HepG2 (cell line): ENCODE measurements around the gene MT4. TPM values are rescaled to one million over a fixed set of nuclear protein-coding genes. Genes with fewer than 3 reads are reported as not detected.

ENCODE experiments used
- ARNT ChIP-seq: fragments of 450-650 bp; IDR thresholded peaks from 2 replicates; pipeline ENCODE4 v1.6.1; 2017
- HHEX ChIP-seq: IDR thresholded peaks from 2 replicates; pipeline ENCODE4 v1.6.1; 2016; ENCODE audit warnings: control low read depth
- NFYC ChIP-seq: IDR thresholded peaks from 2 replicates; pipeline ENCODE4 v1.6.1; 2016; ENCODE audit warnings: missing genetic modification reagents, missing compliant biosample characterization
- PHF5A ChIP-seq: IDR thresholded peaks from one replicate; pipeline ENCODE4 v1.6.1; 2018; ENCODE audit warnings: low read depth, missing genetic modification reagents; ENCODE audit not compliant: unreplicated experiment
- RBAK ChIP-seq: sonication (generic); formaldehyde crosslinking; IDR thresholded peaks from 2 replicates; pipeline ENCODE4 v1.5.1; 2020; ENCODE audit warnings: mild to moderate bottlenecking, missing genetic modification reagents
- STAT5B ChIP-seq: sonication (generic); formaldehyde crosslinking; IDR thresholded peaks from 2 replicates; pipeline ENCODE4 v1.4.0; 2020; ENCODE audit warnings: missing genetic modification reagents
- TBX3 ChIP-seq: fragments of 450-650 bp; IDR thresholded peaks from 2 replicates; pipeline ENCODE4 v1.6.1; 2017; ENCODE audit warnings: antibody characterized with exemption, mild to moderate bottlenecking, inconsistent platforms, borderline replicate concordance
- U2AF1 ChIP-seq: fragments of 200-400 bp; formaldehyde crosslinking; optimal IDR thresholded peaks from 2 replicates; pipeline ENCODE3; 2017; ENCODE audit warnings: mild to moderate bottlenecking, low read depth, low read length
- ZNF12 ChIP-seq: sonication (generic); formaldehyde crosslinking; IDR thresholded peaks from 2 replicates; pipeline ENCODE4 v1.5.0; 2020; ENCODE audit warnings: missing genetic modification reagents
- ZNF225 ChIP-seq: sonication (generic); formaldehyde crosslinking; IDR thresholded peaks from 2 replicates; pipeline ENCODE4 v1.4.0; 2020; ENCODE audit warnings: mild to moderate bottlenecking, missing genetic modification reagents
- ZNF317 ChIP-seq: sonication (generic); formaldehyde crosslinking; IDR thresholded peaks from 2 replicates; pipeline ENCODE4 v1.5.0; 2020; ENCODE audit warnings: mild to moderate bottlenecking, missing genetic modification reagents
- ZNF335 ChIP-seq: sonication (generic); formaldehyde crosslinking; IDR thresholded peaks from 2 replicates; pipeline ENCODE4 v1.4.0; 2020; ENCODE audit warnings: missing genetic modification reagents
- ZNF431 ChIP-seq: sonication (generic); formaldehyde crosslinking; IDR thresholded peaks from 2 replicates; pipeline ENCODE4 v1.9.0; 2022; ENCODE audit warnings: missing genetic modification reagents, low read depth, mild to moderate bottlenecking, borderline replicate concordance
- ZNF446 ChIP-seq: sonication (generic); formaldehyde crosslinking; IDR thresholded peaks from 2 replicates; pipeline ENCODE4 v1.5.0; 2020; ENCODE audit warnings: mild to moderate bottlenecking, missing genetic modification reagents
- ZNF773 ChIP-seq: sonication (generic); formaldehyde crosslinking; IDR thresholded peaks from 2 replicates; pipeline ENCODE4 v1.4.0; 2020; ENCODE audit warnings: missing genetic modification reagents, borderline replicate concordance
- polyA plus RNA-seq, 8 experiments: library from polyadenylated mRNA; depleted of rRNA in 3 of 8; stranded (reverse) in 7 of 8; unstranded in 1 of 8; fragments of >200 nt; fragmentation: Illumina TruSeq in 4 of 8; extraction: Trizol in 4 of 8; gene quantifications; 2 replicates each; pipeline versions ENCODE4 v1.2.1 to v1.2.3, GENCODE V29; 2011 to 2016; ENCODE audit warnings: low read depth in 4 of 8, missing spikeins in 1 of 8, mixed read lengths in 1 of 8; ENCODE audit not compliant: insufficient read depth in 1 of 8
- total RNA-seq, 5 experiments: library from RNA; depleted of rRNA; stranded (reverse); fragments of >200 nt; fragmentation: Illumina TruSeq; extraction: Trizol; gene quantifications; 2 replicates each; pipeline ENCODE4 v1.2.3, GENCODE V29; 2016; ENCODE audit warnings: low read depth in 1 of 5
- TF ChIP-seq, protein P1 (sequence below): sonication (generic); formaldehyde crosslinking; IDR thresholded peaks from 2 replicates; pipeline ENCODE4 v1.4.0; 2020; ENCODE audit warnings: missing genetic modification reagents
- TF ChIP-seq, protein P2 (sequence below): sonication (generic); formaldehyde crosslinking; IDR thresholded peaks from 2 replicates; pipeline ENCODE4 v1.4.0; 2020; ENCODE audit warnings: missing genetic modification reagents, mild to moderate bottlenecking, borderline replicate concordance
- TF ChIP-seq, protein P3 (sequence below): sonication (generic); formaldehyde crosslinking; IDR thresholded peaks from 2 replicates; pipeline ENCODE4 v1.4.0; 2020; ENCODE audit warnings: missing genetic modification reagents, low read depth, mild to moderate bottlenecking, borderline replicate concordance
- TF ChIP-seq, protein P4 (sequence below): sonication (generic); formaldehyde crosslinking; IDR thresholded peaks from 2 replicates; pipeline ENCODE4 v1.4.0; 2020; ENCODE audit warnings: mild to moderate bottlenecking, missing genetic modification reagents
- TF ChIP-seq, protein P5 (sequence below): sonication (generic); formaldehyde crosslinking; IDR thresholded peaks from 2 replicates; pipeline ENCODE4 v1.4.0; 2020; ENCODE audit warnings: mild to moderate bottlenecking, missing genetic modification reagents

The MT4 gene
- total and polyA plus RNA-seq, 2 of the 13 experiments (the other 11 are each of a cell fraction or from before 2014, with no cell fraction given), result not detected

DNA sequence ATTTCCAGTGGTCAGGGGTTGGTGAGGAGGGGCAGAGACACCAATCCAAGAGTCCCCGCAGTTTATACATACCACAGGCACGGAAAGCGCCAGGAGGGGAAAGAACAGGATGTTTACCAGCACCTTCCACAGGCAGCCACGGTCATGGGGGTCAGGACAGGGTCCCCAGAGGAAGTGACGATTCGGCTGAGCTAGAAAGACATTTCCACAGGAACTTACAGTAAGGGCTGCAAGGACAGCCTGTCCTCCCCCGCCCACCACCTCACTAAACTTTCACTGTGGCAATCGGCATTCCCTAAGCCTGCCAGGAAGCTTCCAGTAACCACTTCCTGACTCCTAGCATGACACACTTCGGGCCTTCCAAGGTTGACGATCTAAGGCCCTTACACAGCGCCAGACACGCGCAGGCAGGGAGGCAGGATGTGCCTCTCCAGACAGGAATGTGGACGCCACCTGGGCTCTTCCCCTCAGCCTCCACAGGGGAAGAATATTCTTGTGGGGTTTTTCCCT lies 42.3 kb downstream of the MT4 start (continued):
- TF ChIP-seq, protein P1, sequence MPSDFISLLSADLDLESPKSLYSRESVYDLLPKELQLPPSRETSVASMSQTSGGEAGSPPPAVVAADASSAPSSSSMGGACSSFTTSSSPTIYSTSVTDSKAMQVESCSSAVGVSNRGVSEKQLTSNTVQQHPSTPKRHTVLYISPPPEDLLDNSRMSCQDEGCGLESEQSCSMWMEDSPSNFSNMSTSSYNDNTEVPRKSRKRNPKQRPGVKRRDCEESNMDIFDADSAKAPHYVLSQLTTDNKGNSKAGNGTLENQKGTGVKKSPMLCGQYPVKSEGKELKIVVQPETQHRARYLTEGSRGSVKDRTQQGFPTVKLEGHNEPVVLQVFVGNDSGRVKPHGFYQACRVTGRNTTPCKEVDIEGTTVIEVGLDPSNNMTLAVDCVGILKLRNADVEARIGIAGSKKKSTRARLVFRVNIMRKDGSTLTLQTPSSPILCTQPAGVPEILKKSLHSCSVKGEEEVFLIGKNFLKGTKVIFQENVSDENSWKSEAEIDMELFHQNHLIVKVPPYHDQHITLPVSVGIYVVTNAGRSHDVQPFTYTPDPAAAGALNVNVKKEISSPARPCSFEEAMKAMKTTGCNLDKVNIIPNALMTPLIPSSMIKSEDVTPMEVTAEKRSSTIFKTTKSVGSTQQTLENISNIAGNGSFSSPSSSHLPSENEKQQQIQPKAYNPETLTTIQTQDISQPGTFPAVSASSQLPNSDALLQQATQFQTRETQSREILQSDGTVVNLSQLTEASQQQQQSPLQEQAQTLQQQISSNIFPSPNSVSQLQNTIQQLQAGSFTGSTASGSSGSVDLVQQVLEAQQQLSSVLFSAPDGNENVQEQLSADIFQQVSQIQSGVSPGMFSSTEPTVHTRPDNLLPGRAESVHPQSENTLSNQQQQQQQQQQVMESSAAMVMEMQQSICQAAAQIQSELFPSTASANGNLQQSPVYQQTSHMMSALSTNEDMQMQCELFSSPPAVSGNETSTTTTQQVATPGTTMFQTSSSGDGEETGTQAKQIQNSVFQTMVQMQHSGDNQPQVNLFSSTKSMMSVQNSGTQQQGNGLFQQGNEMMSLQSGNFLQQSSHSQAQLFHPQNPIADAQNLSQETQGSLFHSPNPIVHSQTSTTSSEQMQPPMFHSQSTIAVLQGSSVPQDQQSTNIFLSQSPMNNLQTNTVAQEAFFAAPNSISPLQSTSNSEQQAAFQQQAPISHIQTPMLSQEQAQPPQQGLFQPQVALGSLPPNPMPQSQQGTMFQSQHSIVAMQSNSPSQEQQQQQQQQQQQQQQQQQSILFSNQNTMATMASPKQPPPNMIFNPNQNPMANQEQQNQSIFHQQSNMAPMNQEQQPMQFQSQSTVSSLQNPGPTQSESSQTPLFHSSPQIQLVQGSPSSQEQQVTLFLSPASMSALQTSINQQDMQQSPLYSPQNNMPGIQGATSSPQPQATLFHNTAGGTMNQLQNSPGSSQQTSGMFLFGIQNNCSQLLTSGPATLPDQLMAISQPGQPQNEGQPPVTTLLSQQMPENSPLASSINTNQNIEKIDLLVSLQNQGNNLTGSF (CRISPR knock-in tag), result no peak; the same call in 1 of the 2 replicates
- TF ChIP-seq NFYC (CRISPR knock-in tag) (no peak), ZNF335 (peak; percentile 58; the same call in 1 of the 2 replicates), ZNF431 (CRISPR knock-in tag) (peak; percentile 98), HHEX (CRISPR knock-in tag) (no peak), U2AF1 (no peak), ZNF773 (CRISPR knock-in tag) (peak; percentile 32; the same call in 1 of the 2 replicates), ZNF317 (peak; percentile 40), RBAK (0 out of 2 replicates have a peak, but pooled peaks have one; percentile 60), TBX3 (no peak), ARNT (no peak), PHF5A (CRISPR knock-in tag) (peak; percentile 7), STAT5B (CRISPR knock-in tag) (no peak), ZNF225 (CRISPR knock-in tag) (no peak), ZNF446 (CRISPR knock-in tag) (peak; percentile 73; the same call in 1 of the 2 replicates), ZNF12 (peak; percentile 57)
- TF ChIP-seq, protein P2, sequence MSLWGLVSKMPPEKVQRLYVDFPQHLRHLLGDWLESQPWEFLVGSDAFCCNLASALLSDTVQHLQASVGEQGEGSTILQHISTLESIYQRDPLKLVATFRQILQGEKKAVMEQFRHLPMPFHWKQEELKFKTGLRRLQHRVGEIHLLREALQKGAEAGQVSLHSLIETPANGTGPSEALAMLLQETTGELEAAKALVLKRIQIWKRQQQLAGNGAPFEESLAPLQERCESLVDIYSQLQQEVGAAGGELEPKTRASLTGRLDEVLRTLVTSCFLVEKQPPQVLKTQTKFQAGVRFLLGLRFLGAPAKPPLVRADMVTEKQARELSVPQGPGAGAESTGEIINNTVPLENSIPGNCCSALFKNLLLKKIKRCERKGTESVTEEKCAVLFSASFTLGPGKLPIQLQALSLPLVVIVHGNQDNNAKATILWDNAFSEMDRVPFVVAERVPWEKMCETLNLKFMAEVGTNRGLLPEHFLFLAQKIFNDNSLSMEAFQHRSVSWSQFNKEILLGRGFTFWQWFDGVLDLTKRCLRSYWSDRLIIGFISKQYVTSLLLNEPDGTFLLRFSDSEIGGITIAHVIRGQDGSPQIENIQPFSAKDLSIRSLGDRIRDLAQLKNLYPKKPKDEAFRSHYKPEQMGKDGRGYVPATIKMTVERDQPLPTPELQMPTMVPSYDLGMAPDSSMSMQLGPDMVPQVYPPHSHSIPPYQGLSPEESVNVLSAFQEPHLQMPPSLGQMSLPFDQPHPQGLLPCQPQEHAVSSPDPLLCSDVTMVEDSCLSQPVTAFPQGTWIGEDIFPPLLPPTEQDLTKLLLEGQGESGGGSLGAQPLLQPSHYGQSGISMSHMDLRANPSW (CRISPR knock-in tag), result peak; percentile 38; the same call in 1 of the 2 replicates
- TF ChIP-seq, protein P3, sequence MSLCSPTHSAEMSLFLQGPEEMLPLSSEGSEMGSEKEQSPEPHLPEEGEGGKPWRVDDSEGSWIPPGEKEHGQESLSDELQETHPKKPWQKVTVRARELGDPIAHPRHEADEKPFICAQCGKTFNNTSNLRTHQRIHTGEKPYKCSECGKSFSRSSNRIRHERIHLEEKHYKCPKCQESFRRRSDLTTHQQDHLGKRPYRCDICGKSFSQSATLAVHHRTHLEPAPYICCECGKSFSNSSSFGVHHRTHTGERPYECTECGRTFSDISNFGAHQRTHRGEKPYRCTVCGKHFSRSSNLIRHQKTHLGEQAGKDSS (CRISPR knock-in tag), result peak; percentile 57
- TF ChIP-seq, protein P4, sequence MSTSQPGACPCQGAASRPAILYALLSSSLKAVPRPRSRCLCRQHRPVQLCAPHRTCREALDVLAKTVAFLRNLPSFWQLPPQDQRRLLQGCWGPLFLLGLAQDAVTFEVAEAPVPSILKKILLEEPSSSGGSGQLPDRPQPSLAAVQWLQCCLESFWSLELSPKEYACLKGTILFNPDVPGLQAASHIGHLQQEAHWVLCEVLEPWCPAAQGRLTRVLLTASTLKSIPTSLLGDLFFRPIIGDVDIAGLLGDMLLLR, result peak; percentile 59; the same call in 1 of the 2 replicates
- TF ChIP-seq, protein P5, sequence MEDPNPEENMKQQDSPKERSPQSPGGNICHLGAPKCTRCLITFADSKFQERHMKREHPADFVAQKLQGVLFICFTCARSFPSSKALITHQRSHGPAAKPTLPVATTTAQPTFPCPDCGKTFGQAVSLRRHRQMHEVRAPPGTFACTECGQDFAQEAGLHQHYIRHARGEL (CRISPR knock-in tag), result no peak
